Measurements from ENCODE around the gene APBA2.

DNA sequence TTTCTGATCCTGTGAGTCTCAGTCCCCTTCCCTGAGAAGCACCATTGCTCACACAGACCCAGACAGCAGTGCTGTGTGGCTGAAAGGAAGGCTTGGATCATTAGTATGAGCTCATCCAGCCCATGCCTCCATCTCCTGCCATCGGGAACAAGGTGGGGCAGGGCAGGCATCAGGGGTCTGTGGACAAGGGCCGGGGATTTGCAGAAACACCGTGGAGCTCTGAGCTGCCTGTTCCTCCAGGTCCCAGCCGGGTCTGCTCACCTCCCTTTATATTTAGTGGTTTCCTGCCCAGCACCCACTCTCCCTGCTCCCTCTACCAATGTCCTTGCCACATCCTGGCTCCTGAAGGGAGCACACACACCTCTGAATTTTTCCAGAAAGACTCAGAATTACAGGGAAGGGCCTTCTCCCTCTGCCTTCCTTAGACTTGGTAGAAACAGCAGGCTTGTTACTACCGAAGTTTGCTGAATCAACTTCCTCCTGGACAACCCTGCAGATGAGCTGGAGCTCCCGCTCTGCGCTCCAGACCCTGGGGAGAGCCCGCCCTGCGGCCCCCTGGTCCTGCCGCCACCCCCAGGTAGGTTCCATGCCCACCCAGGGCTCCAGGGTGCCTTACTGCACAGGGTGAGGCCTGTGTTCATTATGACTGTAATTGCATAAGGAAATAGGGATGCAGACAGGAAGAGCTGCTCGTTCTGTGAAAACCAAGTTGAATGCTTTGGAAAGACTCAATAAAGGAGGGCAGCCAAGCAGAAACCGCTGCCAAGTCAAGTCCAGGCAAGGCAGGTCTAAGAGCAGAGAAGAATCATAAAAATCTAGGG lies 255.7 kb downstream of the APBA2 start:
- TF ChIP-seq, protein P1, sequence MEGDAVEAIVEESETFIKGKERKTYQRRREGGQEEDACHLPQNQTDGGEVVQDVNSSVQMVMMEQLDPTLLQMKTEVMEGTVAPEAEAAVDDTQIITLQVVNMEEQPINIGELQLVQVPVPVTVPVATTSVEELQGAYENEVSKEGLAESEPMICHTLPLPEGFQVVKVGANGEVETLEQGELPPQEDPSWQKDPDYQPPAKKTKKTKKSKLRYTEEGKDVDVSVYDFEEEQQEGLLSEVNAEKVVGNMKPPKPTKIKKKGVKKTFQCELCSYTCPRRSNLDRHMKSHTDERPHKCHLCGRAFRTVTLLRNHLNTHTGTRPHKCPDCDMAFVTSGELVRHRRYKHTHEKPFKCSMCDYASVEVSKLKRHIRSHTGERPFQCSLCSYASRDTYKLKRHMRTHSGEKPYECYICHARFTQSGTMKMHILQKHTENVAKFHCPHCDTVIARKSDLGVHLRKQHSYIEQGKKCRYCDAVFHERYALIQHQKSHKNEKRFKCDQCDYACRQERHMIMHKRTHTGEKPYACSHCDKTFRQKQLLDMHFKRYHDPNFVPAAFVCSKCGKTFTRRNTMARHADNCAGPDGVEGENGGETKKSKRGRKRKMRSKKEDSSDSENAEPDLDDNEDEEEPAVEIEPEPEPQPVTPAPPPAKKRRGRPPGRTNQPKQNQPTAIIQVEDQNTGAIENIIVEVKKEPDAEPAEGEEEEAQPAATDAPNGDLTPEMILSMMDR (IDR thresholded peaks at IDR 0.05), result no peak
- no peak for TF ChIP-seq POLR2A (IDR thresholded peaks at IDR 0.05)

All from heart left ventricle (tissue), 13 donors.